ENCODE measurements around the gene KRT6A.
"Not testable (repeated sequence)": the region's sequence is repeated elsewhere in the genome, so short reads cannot be mapped to it uniquely, and the experiment has no call there.

KRT6A gene

DNA sequence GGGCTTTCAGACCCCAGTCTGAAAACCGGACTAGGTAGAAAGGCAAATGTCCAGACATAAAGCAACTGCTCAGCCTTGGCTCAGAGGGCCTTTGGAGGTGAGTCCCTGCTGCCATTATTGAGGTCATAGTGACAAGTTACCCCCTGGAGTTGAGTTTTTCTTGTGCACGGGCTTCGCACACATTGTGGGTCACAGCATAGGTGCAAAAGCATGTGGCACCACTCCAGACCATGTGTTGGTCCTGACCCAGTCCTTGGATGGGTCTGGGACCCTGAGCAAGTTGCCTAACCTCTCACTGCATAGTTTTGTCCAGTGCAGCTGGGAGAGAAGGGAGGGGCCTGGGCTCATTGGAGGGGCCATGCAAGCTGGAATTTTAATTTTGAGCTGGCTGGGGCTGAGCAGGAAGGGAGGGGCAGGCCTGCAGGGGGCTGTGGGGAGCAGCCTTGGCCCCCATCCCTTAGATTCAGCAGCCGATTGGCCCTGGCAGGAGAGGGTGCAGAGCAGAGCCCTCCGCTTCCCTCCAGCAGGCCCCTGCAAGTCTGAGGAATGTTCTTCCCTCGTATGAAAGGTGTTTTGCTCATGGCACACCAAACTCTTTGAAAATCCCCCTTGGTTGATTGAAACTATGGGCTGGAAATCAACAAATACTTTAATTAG lies 31.3 kb upstream of the KRT6A start:
- no peak for DNase-seq

GRCh38 chr12:52523824-52524223 lies 30.8 kb upstream of the KRT6A start:
- no peak for DNase-seq

- no peak for DNase-seq
Measured at GRCh38 chr12:52522346-52523011, 29.4 kb upstream of the KRT6A start.

- no peak for DNase-seq
Measured at GRCh38 chr12:52521568-52522266, 28.7 kb upstream of the KRT6A start.

GRCh38 chr12:52521175-52521567 lies 28.1 kb upstream of the KRT6A start:
- no peak for DNase-seq

- DNase-seq: no peak
Measured at GRCh38 chr12:52519826-52520662, 27.0 kb upstream of the KRT6A start, which contains the start of gene KRT5. Gene KRT5 (minus strand): TSS chr12:52520394. CDS start chr12:52520296, 98 bp downstream.

- no peak for DNase-seq
Measured at GRCh38 chr12:52519387-52519703, 26.3 kb upstream of the KRT6A start.

- DNase-seq: no peak
Measured at GRCh38 chr12:52518574-52519386, 25.7 kb upstream of the KRT6A start.

DNA sequence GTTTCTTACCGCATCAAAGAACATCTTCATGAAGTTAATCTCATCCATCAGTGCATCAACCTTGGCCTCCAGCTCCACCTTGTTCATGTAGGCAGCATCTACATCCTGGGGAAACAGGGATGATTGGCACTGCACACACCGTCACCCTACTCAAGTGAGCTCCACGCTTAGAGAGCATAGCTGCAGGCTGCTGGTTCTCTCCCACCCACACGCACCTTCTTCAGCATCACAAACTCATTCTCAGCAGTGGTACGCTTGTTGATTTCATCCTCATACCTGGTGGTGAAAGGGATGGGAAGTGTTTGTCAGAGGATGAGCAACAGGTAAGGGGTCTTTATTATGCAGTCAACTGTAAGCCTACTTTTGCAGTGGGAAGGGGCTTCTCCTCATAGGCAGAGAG lies 24.8 kb upstream of the KRT6A start:
- DNase-seq: no peak

DNA sequence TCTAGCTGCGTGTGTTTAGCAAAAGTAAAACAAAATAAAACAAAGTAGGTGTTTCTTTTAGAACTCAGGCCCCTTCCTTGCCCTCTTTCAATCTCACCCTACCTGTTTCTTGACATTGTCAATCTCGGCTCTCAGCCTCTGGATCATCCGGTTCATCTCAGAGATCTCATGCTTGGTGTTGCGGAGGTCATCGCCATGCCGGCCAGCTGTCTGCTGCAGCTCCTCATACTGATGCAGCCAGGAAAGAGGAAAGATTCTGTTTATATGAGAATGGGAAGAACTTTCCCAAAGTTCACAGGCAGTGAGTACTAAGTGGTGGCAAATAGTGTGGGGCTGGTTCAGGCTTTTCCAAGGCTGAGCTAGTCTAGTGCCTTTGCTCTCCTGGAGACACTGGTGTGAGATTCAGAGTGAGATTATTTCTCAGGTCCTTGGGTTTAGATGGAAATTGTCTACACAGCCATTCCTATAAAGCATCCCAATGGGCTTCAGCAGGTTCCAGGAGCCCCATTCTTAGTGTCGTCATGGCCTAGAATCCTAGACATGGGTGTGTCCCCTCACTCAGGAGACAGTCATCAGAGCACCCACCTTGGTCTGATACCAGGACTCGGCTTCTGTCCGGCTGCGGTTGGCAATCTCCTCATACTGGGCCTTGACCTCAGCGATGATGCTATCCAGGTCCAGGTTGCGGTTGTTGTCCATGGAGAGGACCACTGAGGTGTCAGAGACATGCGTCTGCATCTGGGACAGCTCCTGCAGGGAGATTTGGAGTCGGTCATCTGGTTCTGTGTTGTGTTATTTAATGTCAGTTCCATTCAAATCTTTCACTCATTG lies 24.2 kb upstream of the KRT6A start:
- no peak for DNase-seq

DNA sequence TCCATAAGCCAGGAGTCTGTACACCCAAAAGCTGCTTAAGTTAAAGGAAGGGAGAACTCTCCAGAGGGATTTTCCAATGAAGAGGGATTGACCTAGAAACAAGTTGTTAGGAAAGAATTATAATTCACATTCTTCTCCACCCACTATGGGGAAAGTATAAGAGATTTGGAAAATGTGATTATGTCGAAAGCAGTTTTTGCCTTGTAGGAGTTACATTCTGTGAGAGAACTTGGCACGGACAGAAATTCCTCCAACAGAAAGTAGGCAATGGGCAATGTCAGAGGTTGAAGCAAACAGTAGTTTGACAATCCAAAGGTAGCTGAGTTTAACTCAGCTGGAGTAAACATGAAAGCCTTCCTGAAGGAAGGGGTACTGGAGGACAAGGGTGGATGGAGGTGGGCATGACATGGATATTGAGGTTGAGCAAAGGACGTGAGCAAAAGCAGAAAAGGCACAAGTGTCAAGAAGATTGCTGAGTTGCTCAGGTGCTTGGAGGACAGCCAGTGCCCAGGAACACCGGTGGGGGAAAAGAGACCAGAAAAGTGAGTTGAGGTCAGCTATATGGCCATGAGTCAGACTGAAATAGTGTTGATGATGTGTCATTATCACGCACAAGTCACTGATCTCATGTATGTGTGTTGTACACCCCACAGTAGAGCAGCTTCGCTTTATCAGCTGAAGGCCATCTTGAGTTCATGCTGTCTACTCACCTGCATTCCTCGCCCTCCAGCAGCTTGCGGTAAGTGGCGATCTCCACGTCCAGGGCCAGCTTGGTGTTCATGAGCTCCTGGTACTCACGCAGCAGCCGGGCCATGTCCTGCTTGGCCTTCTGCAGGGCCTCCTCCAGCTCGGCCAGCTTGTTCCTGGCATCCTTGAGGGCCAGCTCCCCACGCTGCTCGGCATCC lies 23.1 kb upstream of the KRT6A start:
- no peak for DNase-seq

GRCh38 chr12:52515319-52515646 lies 22.2 kb upstream of the KRT6A start:
- DNase-seq: no peak

- no peak for DNase-seq
Measured at GRCh38 chr12:52514471-52515318, 21.6 kb upstream of the KRT6A start.

GRCh38 chr12:52513736-52514135 lies 20.7 kb upstream of the KRT6A start:
- DNase-seq: no peak

GRCh38 chr12:52508211-52508610 lies 15.2 kb upstream of the KRT6A start:
- DNase-seq: no peak

GRCh38 chr12:52506858-52507715 lies 14.0 kb upstream of the KRT6A start:
- DNase-seq: no peak

DNA sequence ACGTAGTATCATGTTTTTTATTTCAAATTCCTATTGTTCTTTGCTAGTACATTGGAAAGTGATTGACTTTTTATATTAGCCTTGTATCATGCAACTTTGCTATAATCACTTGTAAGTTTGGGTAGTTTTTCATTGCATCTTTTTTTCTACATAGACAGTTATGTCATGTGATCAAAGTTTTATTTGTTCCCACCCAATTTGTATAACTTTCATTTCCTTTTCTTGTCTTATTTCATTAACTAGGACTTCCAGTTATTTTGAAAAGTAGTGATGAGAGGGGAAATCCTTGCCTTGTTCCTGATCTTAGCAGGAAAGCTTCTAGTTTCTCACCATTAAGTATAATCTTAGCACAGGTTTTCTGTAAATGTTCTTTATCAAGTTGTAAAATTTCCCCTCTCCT lies 9.8 kb upstream of the KRT6A start:
- no peak for DNase-seq

GRCh38 chr12:52501490-52501889 lies 8.4 kb upstream of the KRT6A start:
- DNase-seq: no peak

GRCh38 chr12:52500574-52500973 lies 7.5 kb upstream of the KRT6A start:
- DNase-seq: not testable (repeated sequence)
